ENCODE results near the gene ADGRD1. TPM values are rescaled to one million over a fixed set of nuclear protein-coding genes. Genes with fewer than 3 reads are reported as not detected.

The ADGRD1 gene
- total and polyA plus RNA-seq, 2 of the 8 experiments (the other 6 are each of a cell fraction or from before 2014, with no cell fraction given): 0.36 to 0.48 TPM

- TF ChIP-seq, protein P1, sequence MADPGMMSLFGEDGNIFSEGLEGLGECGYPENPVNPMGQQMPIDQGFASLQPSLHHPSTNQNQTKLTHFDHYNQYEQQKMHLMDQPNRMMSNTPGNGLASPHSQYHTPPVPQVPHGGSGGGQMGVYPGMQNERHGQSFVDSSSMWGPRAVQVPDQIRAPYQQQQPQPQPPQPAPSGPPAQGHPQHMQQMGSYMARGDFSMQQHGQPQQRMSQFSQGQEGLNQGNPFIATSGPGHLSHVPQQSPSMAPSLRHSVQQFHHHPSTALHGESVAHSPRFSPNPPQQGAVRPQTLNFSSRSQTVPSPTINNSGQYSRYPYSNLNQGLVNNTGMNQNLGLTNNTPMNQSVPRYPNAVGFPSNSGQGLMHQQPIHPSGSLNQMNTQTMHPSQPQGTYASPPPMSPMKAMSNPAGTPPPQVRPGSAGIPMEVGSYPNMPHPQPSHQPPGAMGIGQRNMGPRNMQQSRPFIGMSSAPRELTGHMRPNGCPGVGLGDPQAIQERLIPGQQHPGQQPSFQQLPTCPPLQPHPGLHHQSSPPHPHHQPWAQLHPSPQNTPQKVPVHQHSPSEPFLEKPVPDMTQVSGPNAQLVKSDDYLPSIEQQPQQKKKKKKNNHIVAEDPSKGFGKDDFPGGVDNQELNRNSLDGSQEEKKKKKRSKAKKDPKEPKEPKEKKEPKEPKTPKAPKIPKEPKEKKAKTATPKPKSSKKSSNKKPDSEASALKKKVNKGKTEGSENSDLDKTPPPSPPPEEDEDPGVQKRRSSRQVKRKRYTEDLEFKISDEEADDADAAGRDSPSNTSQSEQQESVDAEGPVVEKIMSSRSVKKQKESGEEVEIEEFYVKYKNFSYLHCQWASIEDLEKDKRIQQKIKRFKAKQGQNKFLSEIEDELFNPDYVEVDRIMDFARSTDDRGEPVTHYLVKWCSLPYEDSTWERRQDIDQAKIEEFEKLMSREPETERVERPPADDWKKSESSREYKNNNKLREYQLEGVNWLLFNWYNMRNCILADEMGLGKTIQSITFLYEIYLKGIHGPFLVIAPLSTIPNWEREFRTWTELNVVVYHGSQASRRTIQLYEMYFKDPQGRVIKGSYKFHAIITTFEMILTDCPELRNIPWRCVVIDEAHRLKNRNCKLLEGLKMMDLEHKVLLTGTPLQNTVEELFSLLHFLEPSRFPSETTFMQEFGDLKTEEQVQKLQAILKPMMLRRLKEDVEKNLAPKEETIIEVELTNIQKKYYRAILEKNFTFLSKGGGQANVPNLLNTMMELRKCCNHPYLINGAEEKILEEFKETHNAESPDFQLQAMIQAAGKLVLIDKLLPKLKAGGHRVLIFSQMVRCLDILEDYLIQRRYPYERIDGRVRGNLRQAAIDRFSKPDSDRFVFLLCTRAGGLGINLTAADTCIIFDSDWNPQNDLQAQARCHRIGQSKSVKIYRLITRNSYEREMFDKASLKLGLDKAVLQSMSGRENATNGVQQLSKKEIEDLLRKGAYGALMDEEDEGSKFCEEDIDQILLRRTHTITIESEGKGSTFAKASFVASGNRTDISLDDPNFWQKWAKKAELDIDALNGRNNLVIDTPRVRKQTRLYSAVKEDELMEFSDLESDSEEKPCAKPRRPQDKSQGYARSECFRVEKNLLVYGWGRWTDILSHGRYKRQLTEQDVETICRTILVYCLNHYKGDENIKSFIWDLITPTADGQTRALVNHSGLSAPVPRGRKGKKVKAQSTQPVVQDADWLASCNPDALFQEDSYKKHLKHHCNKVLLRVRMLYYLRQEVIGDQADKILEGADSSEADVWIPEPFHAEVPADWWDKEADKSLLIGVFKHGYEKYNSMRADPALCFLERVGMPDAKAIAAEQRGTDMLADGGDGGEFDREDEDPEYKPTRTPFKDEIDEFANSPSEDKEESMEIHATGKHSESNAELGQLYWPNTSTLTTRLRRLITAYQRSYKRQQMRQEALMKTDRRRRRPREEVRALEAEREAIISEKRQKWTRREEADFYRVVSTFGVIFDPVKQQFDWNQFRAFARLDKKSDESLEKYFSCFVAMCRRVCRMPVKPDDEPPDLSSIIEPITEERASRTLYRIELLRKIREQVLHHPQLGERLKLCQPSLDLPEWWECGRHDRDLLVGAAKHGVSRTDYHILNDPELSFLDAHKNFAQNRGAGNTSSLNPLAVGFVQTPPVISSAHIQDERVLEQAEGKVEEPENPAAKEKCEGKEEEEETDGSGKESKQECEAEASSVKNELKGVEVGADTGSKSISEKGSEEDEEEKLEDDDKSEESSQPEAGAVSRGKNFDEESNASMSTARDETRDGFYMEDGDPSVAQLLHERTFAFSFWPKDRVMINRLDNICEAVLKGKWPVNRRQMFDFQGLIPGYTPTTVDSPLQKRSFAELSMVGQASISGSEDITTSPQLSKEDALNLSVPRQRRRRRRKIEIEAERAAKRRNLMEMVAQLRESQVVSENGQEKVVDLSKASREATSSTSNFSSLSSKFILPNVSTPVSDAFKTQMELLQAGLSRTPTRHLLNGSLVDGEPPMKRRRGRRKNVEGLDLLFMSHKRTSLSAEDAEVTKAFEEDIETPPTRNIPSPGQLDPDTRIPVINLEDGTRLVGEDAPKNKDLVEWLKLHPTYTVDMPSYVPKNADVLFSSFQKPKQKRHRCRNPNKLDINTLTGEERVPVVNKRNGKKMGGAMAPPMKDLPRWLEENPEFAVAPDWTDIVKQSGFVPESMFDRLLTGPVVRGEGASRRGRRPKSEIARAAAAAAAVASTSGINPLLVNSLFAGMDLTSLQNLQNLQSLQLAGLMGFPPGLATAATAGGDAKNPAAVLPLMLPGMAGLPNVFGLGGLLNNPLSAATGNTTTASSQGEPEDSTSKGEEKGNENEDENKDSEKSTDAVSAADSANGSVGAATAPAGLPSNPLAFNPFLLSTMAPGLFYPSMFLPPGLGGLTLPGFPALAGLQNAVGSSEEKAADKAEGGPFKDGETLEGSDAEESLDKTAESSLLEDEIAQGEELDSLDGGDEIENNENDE (IDR thresholded peaks at IDR 0.05; ENCODE audit: insufficient replicate concordance, low read length): no peak
- TF ChIP-seq SP2 (IDR thresholded peaks at IDR 0.05; ENCODE audit: low read length): no peak
These were observed 173.0 kb downstream of the ADGRD1 start (continued) for GRCh38 chr12:131126662-131127173.

Data from H1 (cell line).